Measurements from ENCODE around the gene STAP1.
A peak's percentile ranks its signal among the peaks of the same experiment; 100 is the strongest.
"Not testable (repeated sequence)": the region's sequence is repeated elsewhere in the genome, so short reads cannot be mapped to it uniquely, and the experiment has no call there.

STAP1 gene, protein sequence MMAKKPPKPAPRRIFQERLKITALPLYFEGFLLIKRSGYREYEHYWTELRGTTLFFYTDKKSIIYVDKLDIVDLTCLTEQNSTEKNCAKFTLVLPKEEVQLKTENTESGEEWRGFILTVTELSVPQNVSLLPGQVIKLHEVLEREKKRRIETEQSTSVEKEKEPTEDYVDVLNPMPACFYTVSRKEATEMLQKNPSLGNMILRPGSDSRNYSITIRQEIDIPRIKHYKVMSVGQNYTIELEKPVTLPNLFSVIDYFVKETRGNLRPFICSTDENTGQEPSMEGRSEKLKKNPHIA

GRCh38 chr4:67558493-67558892 is at the start of gene STAP1:
STAP1 (plus strand) TSS chr4:67558727; CDS start chr4:67558810, 83 bp downstream.
- DNase-seq (ENCODE audit: low read depth in 2 of 2), result no peak

DNA sequence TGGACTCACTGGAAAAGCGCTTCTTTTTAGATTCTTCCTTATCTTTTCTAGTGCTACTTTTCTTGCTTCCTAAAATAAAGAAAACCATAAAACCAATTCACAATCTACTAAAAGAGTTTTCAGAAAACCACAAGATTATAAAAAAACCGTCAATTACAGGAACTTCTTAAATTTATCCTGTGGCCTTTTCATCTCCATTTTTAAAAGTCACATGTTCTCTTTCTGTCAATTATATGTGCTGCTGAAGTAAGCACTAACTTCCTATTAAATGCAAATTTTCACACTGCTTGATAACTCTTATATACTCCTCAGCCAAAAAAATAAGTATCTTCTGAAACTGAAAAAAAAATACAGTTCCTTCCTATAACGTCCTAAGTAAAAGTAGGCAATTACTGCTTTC is 46.0 kb upstream of the STAP1 start:
- no peak for DNase-seq (ENCODE audit: low read depth in 2 of 2)

- DNase-seq (ENCODE audit: low read depth in 2 of 2), result no peak
Observed at GRCh38 chr4:67520141-67520540, 38.4 kb upstream of the STAP1 start.

DNA sequence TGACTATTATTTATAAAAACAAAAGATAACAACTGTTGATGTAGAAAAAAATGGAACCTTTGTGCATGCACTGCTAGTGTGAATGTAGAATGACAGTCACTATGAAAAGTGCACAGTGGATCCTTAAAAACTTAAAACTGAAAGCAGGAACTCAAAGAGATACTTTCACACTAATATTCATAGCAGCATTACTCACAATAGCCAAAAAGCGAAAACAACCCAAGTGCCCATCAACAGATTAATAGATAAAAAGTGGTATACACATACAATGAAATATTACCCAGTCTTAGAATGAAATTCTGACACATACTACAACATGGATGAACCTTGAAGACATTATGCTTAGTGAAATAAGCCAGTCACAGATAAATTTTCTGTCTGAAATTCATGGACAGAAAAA is 37.0 kb upstream of the STAP1 start:
- no peak for DNase-seq (ENCODE audit: low read depth in 2 of 2)

GRCh38 chr4:67522230-67522629 is 36.3 kb upstream of the STAP1 start:
- DNase-seq (ENCODE audit: low read depth in 2 of 2), result no peak

GRCh38 chr4:67522851-67523671 is 35.5 kb upstream of the STAP1 start:
- DNase-seq (ENCODE audit: low read depth in 2 of 2), result no peak

- not testable (repeated sequence) for DNase-seq (ENCODE audit: low read depth in 2 of 2)
Observed at GRCh38 chr4:67524140-67524539, 34.4 kb upstream of the STAP1 start.

- no peak for DNase-seq (ENCODE audit: low read depth in 2 of 2)
Observed at GRCh38 chr4:67531379-67531962, 27.1 kb upstream of the STAP1 start.

GRCh38 chr4:67532397-67532796 is 26.1 kb upstream of the STAP1 start:
- DNase-seq (ENCODE audit: low read depth in 2 of 2), result not testable (repeated sequence)

- DNase-seq (ENCODE audit: low read depth in 2 of 2), result no peak
Observed at GRCh38 chr4:67533112-67533511, 25.4 kb upstream of the STAP1 start.

GRCh38 chr4:67535280-67535840 is 23.2 kb upstream of the STAP1 start:
- no peak for DNase-seq (ENCODE audit: low read depth in 2 of 2)

DNA sequence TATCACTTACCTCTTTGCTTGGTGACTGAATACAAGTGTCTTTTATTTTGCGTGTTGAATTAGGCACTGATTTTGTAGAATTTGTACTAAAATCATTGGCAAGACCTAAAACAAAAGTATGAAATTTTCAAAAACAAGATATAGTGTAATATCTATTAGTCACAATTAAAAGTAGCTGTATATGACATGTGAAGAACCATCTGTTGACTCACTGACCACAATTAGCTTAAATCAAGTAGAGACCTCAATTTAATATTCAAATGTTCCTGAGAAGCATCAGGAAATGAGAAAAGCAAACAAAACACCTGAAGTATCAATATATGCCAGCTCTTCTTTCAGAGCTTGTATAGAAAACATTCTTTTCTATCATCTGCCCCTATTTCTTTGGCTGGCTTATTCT is 18.7 kb upstream of the STAP1 start:
- DNase-seq (ENCODE audit: low read depth in 2 of 2), result no peak

DNA sequence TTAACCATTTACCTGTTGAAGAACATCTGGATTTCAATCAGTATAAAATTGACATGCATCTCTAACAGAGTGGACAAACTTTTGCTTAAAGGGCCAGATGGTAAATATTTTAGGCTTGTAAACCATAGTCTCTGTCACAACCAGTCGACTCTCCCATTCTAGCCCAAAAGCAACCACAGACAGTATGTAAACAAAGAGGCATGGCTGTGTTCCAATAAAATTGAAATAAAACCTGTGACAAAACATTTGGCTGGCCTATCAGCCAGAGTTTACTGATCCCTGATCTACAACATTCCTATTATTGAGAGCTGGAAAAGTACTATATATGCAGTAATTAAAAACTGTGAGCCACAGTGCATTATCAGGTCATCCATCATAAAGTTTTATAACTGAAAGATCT is 16.5 kb upstream of the STAP1 start:
- no peak for DNase-seq (ENCODE audit: low read depth in 2 of 2)

- peak; percentile 78 to 84 for DNase-seq (ENCODE audit: low read depth in 2 of 2)
Observed at GRCh38 chr4:67545199-67546003, 13.1 kb upstream of the STAP1 start, which contains the start of gene CENPC. CENPC (minus strand) TSS chr4:67545503; CDS start chr4:67545355, 148 bp downstream.

- no peak for DNase-seq (ENCODE audit: low read depth in 2 of 2)
Observed at GRCh38 chr4:67546004-67546356, 12.5 kb upstream of the STAP1 start.

DNA sequence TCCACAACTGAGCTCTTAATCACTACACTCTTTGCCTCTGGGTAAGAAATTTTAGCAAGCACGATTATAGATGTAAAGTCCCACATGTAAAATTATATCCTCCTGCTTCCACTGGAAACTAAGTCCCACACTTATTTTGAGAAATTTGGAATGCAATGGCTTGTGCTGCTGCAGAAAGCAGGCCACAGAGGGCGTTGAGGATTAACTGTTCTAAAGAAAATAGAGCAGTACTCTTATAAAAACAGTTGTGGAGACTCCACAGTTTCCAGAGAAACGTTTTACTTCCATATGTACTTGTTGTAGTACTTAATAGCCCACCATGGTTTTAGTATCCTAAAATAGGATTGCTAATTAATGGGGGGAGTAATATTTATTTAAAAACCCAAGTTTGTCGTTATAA is 11.6 kb upstream of the STAP1 start:
- no peak for DNase-seq (ENCODE audit: low read depth in 2 of 2)

- no peak for DNase-seq (ENCODE audit: low read depth in 2 of 2)
Observed at GRCh38 chr4:67549123-67549522, 9.4 kb upstream of the STAP1 start.

DNA sequence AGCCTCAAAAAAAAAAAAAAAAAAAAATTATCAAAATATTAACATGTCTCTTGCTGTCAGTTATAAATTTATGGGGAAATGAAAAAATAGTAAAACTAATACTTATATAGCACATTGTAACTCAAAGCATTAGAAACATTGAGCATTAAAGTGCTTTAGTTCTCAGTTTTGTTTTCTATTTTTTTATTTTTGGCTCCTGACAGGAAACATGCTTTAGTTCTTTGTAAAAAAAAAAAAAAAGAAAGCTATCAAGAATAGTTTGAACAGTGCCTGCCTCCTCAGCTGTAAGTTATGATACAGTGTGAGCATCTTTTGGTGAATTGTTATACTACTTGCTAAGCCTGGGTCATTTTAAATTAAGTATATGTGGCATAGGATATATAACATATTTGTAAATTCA is 8.1 kb upstream of the STAP1 start:
- DNase-seq (ENCODE audit: low read depth in 2 of 2), result no peak

DNA sequence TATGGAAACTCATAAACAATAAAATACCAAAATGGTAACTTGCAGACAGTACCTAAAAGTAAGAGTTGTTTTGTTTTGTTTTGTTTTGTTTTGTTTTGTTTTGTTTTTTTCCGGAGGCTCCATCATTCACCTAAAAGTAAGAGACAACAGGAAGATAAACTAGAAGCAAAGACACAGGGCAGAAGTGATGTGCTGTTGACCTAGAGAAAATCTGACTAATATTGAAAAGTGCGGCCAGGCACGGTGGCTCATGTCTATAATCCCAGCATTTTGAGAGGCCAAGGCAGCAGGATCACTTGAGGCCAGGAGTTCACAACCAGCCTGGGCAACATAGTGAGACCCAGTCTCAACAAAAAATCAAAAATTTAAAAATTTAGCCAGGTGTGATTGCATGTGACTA is 7.7 kb upstream of the STAP1 start:
- DNase-seq (ENCODE audit: low read depth in 2 of 2), result no peak

DNA sequence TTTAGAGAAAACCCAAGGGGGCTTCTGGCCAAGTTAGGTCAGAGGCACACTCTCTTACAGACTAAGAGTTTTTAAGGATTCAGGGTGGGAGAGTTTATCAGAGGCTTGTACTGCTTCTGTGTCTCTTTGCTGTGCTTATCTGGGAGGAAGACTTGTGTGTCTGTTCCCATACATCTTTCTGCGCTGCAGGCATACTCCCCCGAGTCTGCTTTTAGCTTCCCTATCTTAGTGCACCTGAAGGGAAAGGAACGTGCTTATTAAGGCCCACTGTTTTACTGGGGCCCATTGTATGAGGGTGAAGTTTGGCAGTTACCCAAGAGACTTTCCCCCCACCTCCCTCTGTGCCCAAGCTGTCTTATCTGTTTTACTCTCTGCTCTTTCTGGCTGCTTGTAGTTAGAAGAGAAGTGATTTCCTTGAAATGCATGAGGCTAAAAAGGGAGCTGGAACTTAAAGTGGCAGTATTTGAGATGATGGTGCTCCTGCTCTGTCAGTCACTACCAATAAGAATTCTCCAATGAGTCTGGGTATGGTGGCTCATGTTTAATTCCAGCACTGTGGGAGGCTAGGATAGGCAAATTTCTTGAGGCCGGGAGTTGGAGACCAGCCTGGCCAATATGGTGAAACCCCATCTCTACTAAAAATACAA is 6.3 kb upstream of the STAP1 start:
- not testable (repeated sequence) for DNase-seq (ENCODE audit: low read depth in 2 of 2)

- no peak for DNase-seq (ENCODE audit: low read depth in 2 of 2)
Observed at GRCh38 chr4:67554096-67554495, 4.4 kb upstream of the STAP1 start.

Measured in stimulated activated CD8-positive, alpha-beta memory T cell treated with anti-CD3 and anti-CD28 coated beads, Interleukin-2, amount 100 ng/mL, for 1 hour (primary cell).